IMR-90 (cell line): Measurements from ENCODE around the gene GPRC5B. TPM values are rescaled to one million over a fixed set of nuclear protein-coding genes. Genes with fewer than 3 reads are reported as not detected.

Experiments used
- ATAC-seq: fragments of 200-7000 bp; cut with Tn5 transposase; 2 replicates; pipeline ENCODE4 v1.9.1; 2020; ENCODE audit warnings: low read depth, mild to moderate bottlenecking, moderate library complexity
- BruUV-seq: library from RNA; stranded (reverse); fragments of 400-500 nt; replicated peaks from 2 replicates; lab custom pipeline; 2021; lab: Mats Ljungman, UMichigan
- CTCF ChIA-PET: fragments of 300-600 bp; formaldehyde crosslinking; extraction: SDS; loops from one replicate; lab custom pipeline; 2021; ENCODE audit warnings: antibody characterized with exemption; lab: Yijun Ruan, JAX
- POLR2A ChIA-PET: fragments of 300-600 bp; sonication (Branson Sonifier 250); formaldehyde crosslinking; loops from one replicate; lab custom pipeline; 2022; ENCODE audit warnings: antibody characterized with exemption; ENCODE audit not compliant: unreplicated experiment; lab: Charles Lee
- DNase-seq: peaks from one replicate; pipeline ENCODE4 v3.0.0; 2013
- H2AFZ ChIP-seq: replicated peaks from 2 replicates; pipeline ENCODE3; 2013; ENCODE audit warnings: low read length, mild to moderate bottlenecking; ENCODE audit not compliant: poor library complexity
- H2AK5ac ChIP-seq: 2 replicates; pipeline ENCODE4 v1.6.1; 2013; ENCODE audit warnings: low read depth, low read length, inconsistent platforms
- H2AK9ac ChIP-seq: replicated peaks from 2 replicates; pipeline ENCODE3; 2013; ENCODE audit warnings: mild to moderate bottlenecking, low read depth, low read length, moderate library complexity; ENCODE audit not compliant: poor library complexity
- H2BK120ac ChIP-seq: 2 replicates; pipeline ENCODE4 v1.6.1; 2013; ENCODE audit warnings: low read depth, low read length, inconsistent platforms
- H2BK15ac ChIP-seq: 3 replicates; pipeline ENCODE4 v1.6.1; 2013; ENCODE audit warnings: low read depth, low read length, inconsistent platforms
- H2BK20ac ChIP-seq: 2 replicates; pipeline ENCODE4 v1.6.1; 2013; ENCODE audit warnings: low read depth, mild to moderate bottlenecking, inconsistent platforms, low read length, moderate library complexity
- H2BK5ac ChIP-seq: 2 replicates; pipeline ENCODE4 v1.6.1; 2013; ENCODE audit warnings: mild to moderate bottlenecking, low read depth, low read length, inconsistent platforms; ENCODE audit not compliant: poor library complexity, severe bottlenecking
- H3K14ac ChIP-seq: replicated peaks from 2 replicates; pipeline ENCODE4 v1.6.1; 2013; ENCODE audit warnings: low read depth, low read length, inconsistent platforms
- H3K18ac ChIP-seq: 2 replicates; pipeline ENCODE4 v1.6.1; 2013; ENCODE audit warnings: low read depth, low read length, control low read depth
- H3K23ac ChIP-seq: 2 replicates; pipeline ENCODE4 v1.6.1; 2013; ENCODE audit warnings: low read depth, low read length, inconsistent platforms
- H3K27ac ChIP-seq: 2 replicates; pipeline ENCODE4 v1.5.1; 2013; ENCODE audit warnings: mild to moderate bottlenecking, control low read depth, low read length; ENCODE audit not compliant: insufficient read depth
- H3K27me3 ChIP-seq: 2 replicates; pipeline ENCODE4 v1.6.1; 2013; ENCODE audit warnings: low read length; ENCODE audit not compliant: control insufficient read depth, insufficient read depth
- H3K36me3 ChIP-seq: 2 replicates; pipeline ENCODE4 v1.6.1; 2013; ENCODE audit warnings: low read length, mixed read lengths; ENCODE audit not compliant: control insufficient read depth, insufficient read depth
- H3K4ac ChIP-seq: 2 replicates; pipeline ENCODE4 v1.6.1; 2013; ENCODE audit warnings: low read depth, low read length, inconsistent platforms
- H3K4me1 ChIP-seq: 2 replicates; pipeline ENCODE4 v1.6.1; 2013; ENCODE audit warnings: low read length, mixed read lengths; ENCODE audit not compliant: control insufficient read depth, insufficient read depth
- H3K4me2 ChIP-seq: 2 replicates; pipeline ENCODE4 v1.6.1; 2013; ENCODE audit warnings: low read depth, mild to moderate bottlenecking, control low read depth, low read length, moderate library complexity
- H3K4me3 ChIP-seq: 2 replicates; pipeline ENCODE4 v1.5.1; 2013; ENCODE audit warnings: low read depth, mild to moderate bottlenecking, control low read depth, low read length, moderate library complexity; ENCODE audit not compliant: insufficient read depth
- H3K56ac ChIP-seq: 2 replicates; pipeline ENCODE4 v1.6.1; 2013; ENCODE audit warnings: low read length, inconsistent platforms; ENCODE audit not compliant: insufficient read depth; ENCODE audit errors: extremely low read depth
- H3K79me1 ChIP-seq, 2 experiments: 2 replicates each; pipeline ENCODE4 v1.6.1; 2013; ENCODE audit warnings: low read length in 2 of 2, inconsistent platforms in 1 of 2, low read depth in 1 of 2
- H3K9ac ChIP-seq: 2 replicates; pipeline ENCODE4 v1.6.1; 2013; ENCODE audit warnings: low read depth, low read length, control low read depth
- H3K9me1 ChIP-seq: 2 replicates; pipeline ENCODE4 v1.6.1; 2013; ENCODE audit warnings: low read length, inconsistent platforms; ENCODE audit not compliant: insufficient read depth
- H3K9me3 ChIP-seq: 2 replicates; pipeline ENCODE4 v1.6.1; 2013; ENCODE audit warnings: low read length; ENCODE audit not compliant: control insufficient read depth, insufficient read depth
- H4K20me1 ChIP-seq: 2 replicates; pipeline ENCODE4 v1.6.1; 2013; ENCODE audit warnings: low read length, inconsistent platforms; ENCODE audit not compliant: insufficient read depth
- H4K5ac ChIP-seq: 2 replicates; pipeline ENCODE4 v1.6.1; 2013; ENCODE audit warnings: mild to moderate bottlenecking, low read depth, low read length, control low read depth
- H4K8ac ChIP-seq, 2 experiments: 2 replicates each; pipeline ENCODE4 v1.6.1; 2013; ENCODE audit warnings: low read depth in 2 of 2, low read length in 2 of 2, control low read depth in 1 of 2, inconsistent platforms in 1 of 2
- H4K91ac ChIP-seq: 2 replicates; pipeline ENCODE4 v1.6.1; 2013; ENCODE audit warnings: low read depth, low read length, inconsistent platforms; ENCODE audit not compliant: insufficient read depth
- USF2 ChIP-seq: fragments of 150-350 bp; IDR thresholded peaks from 2 replicates; pipeline ENCODE4 v1.6.1; 2017; ENCODE audit warnings: mild to moderate bottlenecking, antibody characterized with exemption, low read length, low read depth
- WGBS, 2 experiments: methylation state at CpG; one replicate each; pipeline versions ENCODE4 v1.1.5 to v1.1.7; 2013; ENCODE audit warnings: missing lambda C conversion rate in 2 of 2; ENCODE audit not compliant: insufficient read length in 1 of 2; ENCODE audit errors: extremely low coverage in 2 of 2; 5-methylcytosine and 5-hydroxymethylcytosine counted together
- dilution Hi-C: fragments of 300-500 bp; cut with HindIII; formaldehyde crosslinking; loops from one replicate; pipeline ENCODE4 v1.14.3; 2018; ENCODE audit warnings: low sequenced_read_pairs; ENCODE audit not compliant: unreplicated experiment
- in situ Hi-C: fragments of 300-500 bp; cut with MboI; formaldehyde crosslinking; loops from 3 replicates; pipeline ENCODE4 v1.14.3; 2019; ENCODE audit warnings: low sequenced_read_pairs, inconsistent platforms, mixed read lengths
- intact Hi-C: fragments of 100-400 bp; cut with micrococcal nuclease; formaldehyde crosslinking; loops from 2 replicates; pipeline ENCODE4 v1.10.0; 2022
- polyA plus RNA-seq, 3 experiments: library from polyadenylated mRNA; depleted of rRNA; stranded (reverse); fragments of >200 nt; gene quantifications; 2 replicates each; pipeline ENCODE4 v1.2.3, GENCODE V29; 2012; ENCODE audit warnings: low replicate concordance in 1 of 3
- total RNA-seq: library from RNA; depleted of rRNA; stranded (reverse); fragments of >200 nt; gene quantifications from 2 replicates; pipeline ENCODE4 v1.2.3, GENCODE V29; 2012

GPRC5B gene
- total and polyA plus RNA-seq, 2 of the 4 experiments (the other 2 are of a cell fraction): 2.5 to 8.5 TPM

GRCh38 chr16:19861133-19861532 lies 23.5 kb downstream of the GPRC5B start:
- Histone ChIP-seq H3K27me3 (no peaks in the 10 kb centered on the region), H3K4me2 (no peak overlapping the region), H2BK15ac (no peak overlapping the region), H3K9me1 (peaks cover 6% of the 10 kb centered on the region; the same call in 1 of the 2 replicates), H3K18ac (no peak overlapping the region), H3K9me3 (no peaks in the 10 kb centered on the region), H2BK120ac (no peak overlapping the region), H3K79me1 (no peaks in the 10 kb centered on the region), H2AK5ac (no peak overlapping the region), H3K4me1 (peaks cover 3% of the 10 kb centered on the region; the same call in 1 of the 2 replicates), H4K8ac (no peak overlapping the region), H3K36me3 (peaks cover 3% of the 10 kb centered on the region; the same call in 1 of the 2 replicates), H4K91ac (no peak overlapping the region), H4K5ac (no peak overlapping the region), H3K4me3 (no peak overlapping the region), H3K4ac (no peak overlapping the region), H2BK20ac (no peak overlapping the region), H2BK5ac (no peak overlapping the region), H3K27ac (no peak overlapping the region), H2AFZ (no peak overlapping the region), H4K20me1 (no peaks in the 10 kb centered on the region), H3K23ac (no peak overlapping the region), H3K56ac (no peak overlapping the region), H3K9ac (no peak overlapping the region), H3K14ac (no peak overlapping the region), H2AK9ac (no peak overlapping the region)
- intact Hi-C loops: no loop called here
- TF ChIP-seq USF2: no peak
- POLR2A ChIA-PET: no interaction called here
- ATAC-seq (no peak), DNase-seq (no peak)
- in situ Hi-C loops: no loop called here
- no CpG with 5 or more reads among the region's 3 CpGs for WGBS, 2 experiments
- dilution Hi-C loops: no loop called here
- no TSS peak for BruUV-seq
- CTCF ChIA-PET: interaction anchor here (0.5 kb wide), 1 partner anchor 164 kb away, joined by 3 read pairs; no protein-coding TSS in a partner anchor
